GM06990 (cell line): ENCODE data around the gene THADA.

Experiments used
- DNase-seq: peaks from one replicate; pipeline ENCODE4 v3.0.0-alpha.2; 2011; ENCODE audit not compliant: insufficient read length; ENCODE audit errors: extremely low read depth
- H3K27me3 ChIP-seq: replicated peaks from 2 replicates; pipeline ENCODE4 v1.6.0; 2011; ENCODE audit warnings: low read length; ENCODE audit not compliant: control insufficient read depth, insufficient read depth
- H3K36me3 ChIP-seq: 2 replicates; pipeline ENCODE4 v1.5.1; 2011; ENCODE audit warnings: low read length; ENCODE audit not compliant: control insufficient read depth, insufficient read depth
- H3K4me3 ChIP-seq: replicated peaks from 2 replicates; pipeline ENCODE4 v1.5.1; 2011; ENCODE audit warnings: low read depth, mild to moderate bottlenecking, control low read depth, low read length
- TF ChIP-seq, protein P1 (sequence below): IDR thresholded peaks from 2 replicates; pipeline ENCODE4 v1.5.1; 2011; ENCODE audit warnings: low read length, control low read depth, mild to moderate bottlenecking, inconsistent platforms; ENCODE audit not compliant: insufficient read depth, poor library complexity, severe bottlenecking

The THADA gene

DNA sequence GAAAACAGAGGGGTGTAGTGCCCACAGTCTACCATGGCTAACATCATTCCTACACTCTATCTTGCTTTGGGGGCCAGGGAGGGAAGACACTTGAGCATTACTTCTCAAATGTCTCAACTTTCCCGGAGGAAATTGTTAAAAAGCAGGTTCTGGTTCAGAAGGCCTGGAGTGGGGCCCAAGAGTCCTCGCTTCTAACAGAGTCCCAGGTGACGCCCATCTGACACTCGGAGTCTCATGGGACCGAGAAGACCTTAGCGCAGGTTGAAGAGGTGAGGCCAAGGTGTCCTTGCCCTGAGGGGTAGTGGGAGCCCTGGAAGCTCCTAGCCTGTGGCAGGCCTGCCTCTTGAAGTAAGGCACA, 409.5 kb downstream of the THADA start:
- no peak for DNase-seq
- TF ChIP-seq, protein P1, sequence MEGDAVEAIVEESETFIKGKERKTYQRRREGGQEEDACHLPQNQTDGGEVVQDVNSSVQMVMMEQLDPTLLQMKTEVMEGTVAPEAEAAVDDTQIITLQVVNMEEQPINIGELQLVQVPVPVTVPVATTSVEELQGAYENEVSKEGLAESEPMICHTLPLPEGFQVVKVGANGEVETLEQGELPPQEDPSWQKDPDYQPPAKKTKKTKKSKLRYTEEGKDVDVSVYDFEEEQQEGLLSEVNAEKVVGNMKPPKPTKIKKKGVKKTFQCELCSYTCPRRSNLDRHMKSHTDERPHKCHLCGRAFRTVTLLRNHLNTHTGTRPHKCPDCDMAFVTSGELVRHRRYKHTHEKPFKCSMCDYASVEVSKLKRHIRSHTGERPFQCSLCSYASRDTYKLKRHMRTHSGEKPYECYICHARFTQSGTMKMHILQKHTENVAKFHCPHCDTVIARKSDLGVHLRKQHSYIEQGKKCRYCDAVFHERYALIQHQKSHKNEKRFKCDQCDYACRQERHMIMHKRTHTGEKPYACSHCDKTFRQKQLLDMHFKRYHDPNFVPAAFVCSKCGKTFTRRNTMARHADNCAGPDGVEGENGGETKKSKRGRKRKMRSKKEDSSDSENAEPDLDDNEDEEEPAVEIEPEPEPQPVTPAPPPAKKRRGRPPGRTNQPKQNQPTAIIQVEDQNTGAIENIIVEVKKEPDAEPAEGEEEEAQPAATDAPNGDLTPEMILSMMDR, result no peak
- no peaks in the 10 kb centered on the region for H3K36me3 ChIP-seq

DNA sequence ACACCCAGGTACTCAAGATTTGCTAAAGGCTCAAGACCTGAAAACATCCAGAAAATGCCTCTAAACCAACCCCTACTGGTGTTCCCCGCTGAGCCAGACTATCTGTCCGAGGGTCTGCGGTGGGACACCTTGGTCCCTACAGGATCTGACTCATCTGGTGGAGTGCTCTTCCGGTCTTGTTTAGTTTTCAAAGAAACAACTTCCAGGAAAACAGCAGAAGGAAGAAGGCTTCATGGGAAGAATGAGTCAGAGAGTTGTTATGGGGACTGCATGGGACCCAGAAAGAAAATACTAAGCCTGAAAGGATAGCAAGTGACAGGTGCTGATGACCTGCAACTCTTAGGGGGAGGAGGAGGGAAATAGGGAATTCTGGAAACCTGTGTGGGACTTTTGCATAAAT, 410.7 kb downstream of the THADA start:
- no peak for DNase-seq
- Histone ChIP-seq H3K27me3 (no peaks in the 10 kb centered on the region), H3K4me3 (no peak overlapping the region), H3K36me3 (no peaks in the 10 kb centered on the region)
- TF ChIP-seq, protein P1, result no peak

More for the DNA sequence above, 409.5 kb downstream of the THADA start:
- no peaks in the 10 kb centered on the region for H3K27me3 ChIP-seq
- H3K4me3 ChIP-seq, result no peak overlapping the region

DNA sequence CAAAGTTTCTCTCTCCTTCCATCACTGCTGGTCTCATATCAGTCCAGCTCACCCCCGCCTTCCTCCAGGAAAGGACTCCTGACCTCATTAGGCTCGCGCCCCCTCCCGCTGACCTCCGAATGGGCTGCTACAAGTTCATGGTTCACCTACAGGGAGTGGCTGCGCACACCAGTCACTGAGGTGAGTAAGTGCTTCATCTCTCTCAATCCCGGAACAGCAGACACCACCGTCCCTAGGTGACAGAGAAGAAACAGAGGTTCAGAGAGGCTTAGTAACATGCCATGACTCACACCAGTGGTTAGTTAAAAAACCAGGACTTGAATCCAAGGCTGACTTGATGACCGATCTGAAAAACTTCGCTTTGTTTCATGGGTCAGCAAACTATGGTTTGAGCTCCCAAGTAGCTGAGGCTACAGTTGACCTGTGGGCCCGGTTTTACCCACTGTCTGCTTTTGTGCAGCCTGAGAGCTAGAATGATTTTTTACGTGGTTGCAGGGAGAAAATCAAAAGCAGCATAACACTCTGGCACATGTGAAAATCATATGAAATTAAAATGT, 411.4 kb downstream of the THADA start:
- no peak overlapping the region for H3K4me3 ChIP-seq
- no peaks in the 10 kb centered on the region for H3K36me3 ChIP-seq
- DNase-seq, result no peak
- TF ChIP-seq, protein P1, result no peak
- no peaks in the 10 kb centered on the region for H3K27me3 ChIP-seq

DNA sequence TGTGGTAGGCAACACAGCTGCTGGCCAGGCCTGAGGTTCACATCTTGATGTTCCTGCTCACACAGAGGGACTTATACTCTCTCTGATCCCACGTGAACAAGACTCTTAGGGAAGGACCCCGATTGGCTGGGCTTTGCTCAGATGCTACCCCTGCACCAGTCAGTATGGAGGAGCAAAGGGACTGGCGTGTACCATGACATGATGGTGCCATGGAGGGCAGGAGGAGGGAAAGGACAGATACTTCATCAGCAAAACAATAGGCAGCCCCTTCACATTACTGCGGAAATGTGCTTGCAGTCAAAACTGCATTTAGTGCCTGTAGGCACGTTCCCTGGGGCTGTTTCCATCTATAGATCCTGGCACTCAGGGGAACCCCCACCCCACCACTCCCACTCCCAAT, 412.1 kb downstream of the THADA start:
- Histone ChIP-seq H3K36me3 (no peaks in the 10 kb centered on the region), H3K4me3 (no peak overlapping the region), H3K27me3 (no peaks in the 10 kb centered on the region)
- TF ChIP-seq, protein P1, result no peak
- DNase-seq, result no peak

DNA sequence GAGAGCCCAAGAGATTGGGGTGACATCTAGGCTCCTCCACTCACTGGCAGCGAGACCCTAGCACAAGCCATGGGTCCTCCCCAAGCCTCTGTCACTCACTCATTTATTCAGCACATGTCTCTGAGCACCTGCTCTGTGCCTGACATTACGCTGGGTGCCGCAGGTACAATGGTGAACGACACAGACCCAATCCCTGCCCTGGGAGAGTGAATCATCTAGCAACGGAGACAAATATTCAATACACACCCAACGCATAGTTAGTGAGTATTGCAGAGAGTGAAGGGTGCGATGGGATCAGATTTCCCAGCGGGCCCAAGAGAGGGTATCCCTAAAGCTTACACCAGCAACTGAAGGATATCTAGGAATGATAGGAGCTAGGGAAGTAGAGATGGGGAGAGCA, 414.9 kb downstream of the THADA start:
- TF ChIP-seq, protein P1, result no peak
- H3K27me3 ChIP-seq, result no peaks in the 10 kb centered on the region
- no peak overlapping the region for H3K4me3 ChIP-seq
- no peaks in the 10 kb centered on the region for H3K36me3 ChIP-seq
- no peak for DNase-seq
